Stimulated activated CD8-positive, alpha-beta memory T cell treated with anti-CD3 and anti-CD28 coated beads, Interleukin-12 subunit alpha, Interleukin-12 subunit beta, amount 100 ng/mL, for 1 hour (primary cell): Measurements from ENCODE around the gene CDCA4.

Source experiments
- DNase-seq: peaks from one replicate; pipeline ENCODE4 v3.0.0-alpha.2; 2020; ENCODE audit warnings: low read depth

Gene CDCA4

GRCh38 chr14:104989236-104989950, 31.5 kb downstream of the CDCA4 start:
- DNase-seq, result no peak

- DNase-seq, result no peak
Measured at GRCh38 chr14:104986487-104987164, 34.3 kb downstream of the CDCA4 start.

- peak; percentile 77 for DNase-seq
Measured at GRCh38 chr14:104985675-104986486, 35.0 kb downstream of the CDCA4 start, which contains the start of gene CLBA1. Gene CLBA1, plus strand, starts transcription at chr14:104985788. Its CDS starts 644 bp downstream, at chr14:104986432.

GRCh38 chr14:104984056-104984894, 36.6 kb downstream of the CDCA4 start:
- no peak for DNase-seq

GRCh38 chr14:104983231-104983721, 37.6 kb downstream of the CDCA4 start:
- no peak for DNase-seq

- no peak for DNase-seq
Measured at GRCh38 chr14:104982548-104983230, 38.2 kb downstream of the CDCA4 start.

- no peak for DNase-seq
Measured at GRCh38 chr14:104981699-104982541, 39.0 kb downstream of the CDCA4 start.

- no peak for DNase-seq
Measured at GRCh38 chr14:104980611-104981531, 40.0 kb downstream of the CDCA4 start.

GRCh38 chr14:104979758-104980610, 40.9 kb downstream of the CDCA4 start:
- no peak for DNase-seq

GRCh38 chr14:104978746-104979691, 41.9 kb downstream of the CDCA4 start:
- DNase-seq, result no peak

- DNase-seq, result no peak
Measured at GRCh38 chr14:104977681-104978653, 42.9 kb downstream of the CDCA4 start, which contains the start of gene AHNAK2. Gene AHNAK2, minus strand, starts transcription at chr14:104978374. Its CDS starts 137 bp downstream, at chr14:104978237.

- no peak for DNase-seq
Measured at GRCh38 chr14:104977008-104977680, 43.7 kb downstream of the CDCA4 start.

- peak; percentile 81 for DNase-seq
Measured at GRCh38 chr14:104976198-104977007, 44.5 kb downstream of the CDCA4 start.
